ENCODE measurements around the gene ADAMTSL5. TPM values are rescaled to one million over a fixed set of nuclear protein-coding genes. Genes with fewer than 3 reads are reported as not detected.
A peak's percentile ranks its signal among the peaks of the same experiment; 100 is the strongest.

ADAMTSL5 gene
- total and polyA plus RNA-seq, 2 of the 13 experiments (the other 11 are each of a cell fraction or from before 2014, with no cell fraction given) = 0.60 to 2.7 TPM

GRCh38 chr19:1491114-1491848 lies 21.5 kb downstream of the ADAMTSL5 start, which contains the start of gene REEP6 (continued):
- TF ChIP-seq ZNF331 (CRISPR knock-in tag; IDR thresholded peaks at IDR 0.05) (peak; percentile 28; the same call in 1 of the 2 replicates), ZNF605 (CRISPR knock-in tag; IDR thresholded peaks at IDR 0.05) (peak; percentile 76), ZMAT3 (CRISPR knock-in tag; conservative IDR thresholded peaks at IDR 0.05) (no peak), ZNF33A (CRISPR knock-in tag; IDR thresholded peaks at IDR 0.05; ENCODE audit: borderline replicate concordance) (no peak), GMEB2 (CRISPR knock-in tag; IDR thresholded peaks at IDR 0.05; ENCODE audit: low read depth) (no peak), ZNF781 (CRISPR knock-in tag; IDR thresholded peaks at IDR 0.05; ENCODE audit: borderline replicate concordance, not compliant biosample characterization) (no peak), NRL (CRISPR knock-in tag; IDR thresholded peaks at IDR 0.05; ENCODE audit: borderline replicate concordance) (peak; percentile 26; the same call in 1 of the 2 replicates), PREB (CRISPR knock-in tag; IDR thresholded peaks at IDR 0.05) (no peak), GTF2F1 (IDR thresholded peaks at IDR 0.05; ENCODE audit: low read length) (no peak), ZNF841 (CRISPR knock-in tag; IDR thresholded peaks at IDR 0.05; ENCODE audit: borderline replicate concordance) (no peak), HNRNPLL (IDR thresholded peaks at IDR 0.05; ENCODE audit: low read depth, low read length, poor library complexity, severe bottlenecking) (peak; percentile 5), ZBTB37 (CRISPR knock-in tag; IDR thresholded peaks at IDR 0.05) (no peak), POLR2G (IDR thresholded peaks at IDR 0.05; ENCODE audit: low read depth, low read length) (peak; percentile 82), IKZF5 (CRISPR knock-in tag; IDR thresholded peaks at IDR 0.05) (no peak)
- TF ChIP-seq, protein P1, sequence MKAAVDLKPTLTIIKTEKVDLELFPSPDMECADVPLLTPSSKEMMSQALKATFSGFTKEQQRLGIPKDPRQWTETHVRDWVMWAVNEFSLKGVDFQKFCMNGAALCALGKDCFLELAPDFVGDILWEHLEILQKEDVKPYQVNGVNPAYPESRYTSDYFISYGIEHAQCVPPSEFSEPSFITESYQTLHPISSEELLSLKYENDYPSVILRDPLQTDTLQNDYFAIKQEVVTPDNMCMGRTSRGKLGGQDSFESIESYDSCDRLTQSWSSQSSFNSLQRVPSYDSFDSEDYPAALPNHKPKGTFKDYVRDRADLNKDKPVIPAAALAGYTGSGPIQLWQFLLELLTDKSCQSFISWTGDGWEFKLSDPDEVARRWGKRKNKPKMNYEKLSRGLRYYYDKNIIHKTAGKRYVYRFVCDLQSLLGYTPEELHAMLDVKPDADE (CRISPR knock-in tag; IDR thresholded peaks at IDR 0.05) = peak; percentile 95; the same call in 1 of the 2 replicates

All from HepG2 (cell line).